A673 (cell line): ENCODE data around the gene PILRA.

Source experiments
- EZH2 ChIP-seq: fragments of 200-600 bp; sonication (generic); IDR thresholded peaks from 2 replicates; pipeline ENCODE4 v1.6.1; 2017; ENCODE audit warnings: borderline replicate concordance, low read depth, mild to moderate bottlenecking, mixed read lengths, antibody characterized with exemption, low read length; ENCODE audit not compliant: poor library complexity, severe bottlenecking
- TF ChIP-seq, protein P1 (sequence below): fragments of 300-800, 200-600 bp; sonication (generic); conservative IDR thresholded peaks from 2 replicates; pipeline ENCODE4 v1.5.1; 2017; ENCODE audit warnings: low read depth, mild to moderate bottlenecking, antibody characterized with exemption, low read length, moderate library complexity, mixed read lengths

- TF ChIP-seq, protein P1, sequence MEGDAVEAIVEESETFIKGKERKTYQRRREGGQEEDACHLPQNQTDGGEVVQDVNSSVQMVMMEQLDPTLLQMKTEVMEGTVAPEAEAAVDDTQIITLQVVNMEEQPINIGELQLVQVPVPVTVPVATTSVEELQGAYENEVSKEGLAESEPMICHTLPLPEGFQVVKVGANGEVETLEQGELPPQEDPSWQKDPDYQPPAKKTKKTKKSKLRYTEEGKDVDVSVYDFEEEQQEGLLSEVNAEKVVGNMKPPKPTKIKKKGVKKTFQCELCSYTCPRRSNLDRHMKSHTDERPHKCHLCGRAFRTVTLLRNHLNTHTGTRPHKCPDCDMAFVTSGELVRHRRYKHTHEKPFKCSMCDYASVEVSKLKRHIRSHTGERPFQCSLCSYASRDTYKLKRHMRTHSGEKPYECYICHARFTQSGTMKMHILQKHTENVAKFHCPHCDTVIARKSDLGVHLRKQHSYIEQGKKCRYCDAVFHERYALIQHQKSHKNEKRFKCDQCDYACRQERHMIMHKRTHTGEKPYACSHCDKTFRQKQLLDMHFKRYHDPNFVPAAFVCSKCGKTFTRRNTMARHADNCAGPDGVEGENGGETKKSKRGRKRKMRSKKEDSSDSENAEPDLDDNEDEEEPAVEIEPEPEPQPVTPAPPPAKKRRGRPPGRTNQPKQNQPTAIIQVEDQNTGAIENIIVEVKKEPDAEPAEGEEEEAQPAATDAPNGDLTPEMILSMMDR: no peak
- no peak for TF ChIP-seq EZH2
Observed at GRCh38 chr7:100387695-100388094, 14.4 kb downstream of the PILRA start.
